ELR (cell line): ENCODE results near the gene PICK1.
"Not testable (repeated sequence)": the region's sequence is repeated elsewhere in the genome, so short reads cannot be mapped to it uniquely, and the experiment has no call there.

Experiments used
- DNase-seq: peaks from one replicate; pipeline ENCODE4 v3.0.0-alpha.2; 2015; ENCODE audit warnings: low read depth

PICK1 gene

GRCh38 chr22:38030311-38031133 is 26.7 kb upstream of the PICK1 start:
- peak; percentile 27 for DNase-seq

GRCh38 chr22:38031491-38031890 is 25.7 kb upstream of the PICK1 start:
- no peak for DNase-seq

GRCh38 chr22:38032681-38033521 is 24.3 kb upstream of the PICK1 start:
- peak; percentile 72 for DNase-seq

- DNase-seq, result no peak
Measured at GRCh38 chr22:38033522-38034277, 23.5 kb upstream of the PICK1 start.

- DNase-seq, result peak; percentile 91
Measured at GRCh38 chr22:38034278-38034882, 22.8 kb upstream of the PICK1 start.

- DNase-seq, result no peak
Measured at GRCh38 chr22:38034884-38035529, 22.2 kb upstream of the PICK1 start.

GRCh38 chr22:38035530-38035885 is 21.7 kb upstream of the PICK1 start:
- no peak for DNase-seq

GRCh38 chr22:38036392-38037062 is 20.7 kb upstream of the PICK1 start:
- no peak for DNase-seq

GRCh38 chr22:38037367-38038150 is 19.6 kb upstream of the PICK1 start:
- not testable (repeated sequence) for DNase-seq

GRCh38 chr22:38038426-38038825 is 18.8 kb upstream of the PICK1 start:
- DNase-seq, result no peak

GRCh38 chr22:38038890-38039812 is 18.1 kb upstream of the PICK1 start:
- no peak for DNase-seq

- DNase-seq, result peak; percentile 53
Measured at GRCh38 chr22:38040953-38041759, 16.0 kb upstream of the PICK1 start.

- DNase-seq, result no peak
Measured at GRCh38 chr22:38041760-38042487, 15.3 kb upstream of the PICK1 start.

GRCh38 chr22:38042488-38042790 is 14.8 kb upstream of the PICK1 start:
- no peak for DNase-seq

GRCh38 chr22:38043151-38044039 is 13.8 kb upstream of the PICK1 start:
- no peak for DNase-seq

GRCh38 chr22:38046070-38046748 is 11.0 kb upstream of the PICK1 start:
- no peak for DNase-seq
